Heart right ventricle (tissue), 16 donors: ENCODE results near the gene CDCP1. TPM values are rescaled to one million over a fixed set of nuclear protein-coding genes. Genes with fewer than 3 reads are reported as not detected.

Experiments used
- ATAC-seq, 8 donors: fragments of 200-7000 bp; cut with Tn5 transposase; one replicate each; pipeline ENCODE4 v1.9.1; 2020; ENCODE audit warnings: mild to moderate bottlenecking in 8 of 8, moderate library complexity in 8 of 8, moderate number of reproducible peaks in 1 of 8
- DNase-seq, 2 donors: peaks; one replicate each; pipeline ENCODE4 v3.0.0-alpha.2; 2020
- H3K27ac ChIP-seq, 10 donors: fragments of 200-600 bp; sonication (generic) in 2 of 10; one replicate each; pipeline versions ENCODE4 v1.5.0 to v1.8.0; 2020 to 2022; ENCODE audit warnings: mild to moderate bottlenecking in 3 of 10
- H3K27me3 ChIP-seq, 7 donors: fragments of 200-600 bp; one replicate each; pipeline ENCODE4 v1.8.0; 2021 to 2022; ENCODE audit warnings: mild to moderate bottlenecking in 2 of 7
- H3K36me3 ChIP-seq, 9 donors: fragments of 200-600 bp; sonication (generic) in 1 of 9; one replicate each; pipeline versions ENCODE4 v1.5.0 to v1.8.0; 2020 to 2022; ENCODE audit warnings: mild to moderate bottlenecking in 2 of 9
- H3K4me1 ChIP-seq, 9 donors: fragments of 200-600 bp; sonication (generic) in 1 of 9; one replicate each; pipeline versions ENCODE4 v1.5.0 to v1.8.0; 2020 to 2022; ENCODE audit warnings: mild to moderate bottlenecking in 4 of 9
- H3K4me3 ChIP-seq, 10 donors: fragments of 200-600 bp; sonication (generic) in 2 of 10; one replicate each; pipeline versions ENCODE4 v1.5.0 to v1.8.0; 2020 to 2022; ENCODE audit warnings: mild to moderate bottlenecking in 7 of 10, moderate library complexity in 2 of 10
- H3K9me3 ChIP-seq, 11 donors: fragments of 200-600 bp in 10 of 11; sonication (generic) in 2 of 11; one replicate each; pipeline versions ENCODE4 v1.5.0 to v1.8.0; 2013 to 2022; ENCODE audit warnings: mild to moderate bottlenecking in 2 of 11, control low read depth in 1 of 11, moderate library complexity in 1 of 11
- CTCF ChIP-seq, 9 donors: fragments of 200-600 bp; sonication (generic) in 2 of 9; IDR thresholded peaks; one replicate each; pipeline versions ENCODE4 v1.5.0 to v1.8.0; 2021 to 2022; ENCODE audit warnings: antibody characterized with exemption in 9 of 9, mild to moderate bottlenecking in 5 of 9, moderate library complexity in 1 of 9
- WGBS, 2 donors: extraction: QIAGEN DNeasy Blood & Tissue Kit; methylation state at CpG; one replicate each; pipeline ENCODE4 v1.1.7; 2013; ENCODE audit warnings: inconsistent platforms in 1 of 2; 5-methylcytosine and 5-hydroxymethylcytosine counted together
- intact Hi-C, 10 donors: fragments of 100-400 bp; cut with DNase I; formaldehyde crosslinking; loops; one replicate each; pipeline versions ENCODE4 v1.11.1 to v1.14.2; 2022
- polyA plus RNA-seq, 2 donors: library from polyadenylated mRNA; stranded (reverse); fragments of 200-250 nt; gene quantifications; one replicate each; pipeline ENCODE4 v1.2.3, GENCODE V29; 2013
- total RNA-seq, 10 donors: library from RNA; stranded (reverse); fragmentation: NEBNext Ultra II Directional in 3 of 10; extraction: Animal tissue kit (Norgen Biotek cat#: 25700) in 3 of 10; gene quantifications; one replicate each; pipeline versions ENCODE4 v1.2.1 to v1.2.4, GENCODE V29; 2021 to 2023
- donor health status: Arrhythmogenic right ventricular cardiomyopathy.
- donor health status: ischemic (EF 13 %, LVEDD 7.1; RV severe dilation, severe dysfunction).
- donor health status: healthy with polysubstance abuse.
- donor health status: DM: no; HTN: yes; CAD: no.
- donor health status: DM: no; HTN: no; CAD: no.
- donor health status: ischemic (EF 25% LVEDD 6.9; RV normal size, moderate dysfunction).
- donor health status: ischemic (EF 25% LVEDD 5.7; RV mildly dilated, moderate dysfunction).
- donor health status: healthy.
- donor health status: DM: yes; HTN: yes; CAD: no.
- donor health status: Ischemic cardiomyopathy.
- donor health status: ischemic (EF 35%, LVEDD 5.7; RV mildly dilated, moderate dysfunction).
- donor health status: nonischemic (EF 11% LVEDD 7.7; RV severe dilation, severe dysfunction).
- donor health status: DM: yes; HTN: yes; CAD: no.
- donor health status: PGD.
- donor health status: ischemic (EF 29% LVEDD 5.4; RV normal size, mild dysfunction).
- donor health status: nonischemic (EF 23%, LVEDD 6.1; RV moderate dilation, normal function).

The CDCP1 gene
- total and polyA plus RNA-seq, 12 donors: 0.15 to 2.8 (median 0.27) TPM

- peaks cover 0 to 84% (median 12%) of the 10 kb centered on the region in 9 donors for H3K4me1 ChIP-seq
- H3K4me3 ChIP-seq: no peak overlapping the region
- peak overlapping the region in 1 of 10 donors; percentile 88 for H3K27ac ChIP-seq
- no peak for TF ChIP-seq CTCF (IDR thresholded peaks at IDR 0.05)
- WGBS, 2 donors: 60 to 63% methylated on average over 4 of the region's 4 CpGs
- ATAC-seq (no peak), DNase-seq (no peak)
- no peaks in the 10 kb centered on the region for H3K27me3 ChIP-seq
- H3K9me3 ChIP-seq: no peaks in the 10 kb centered on the region
- intact Hi-C loops: no loop called here
- no peaks in the 10 kb centered on the region for H3K36me3 ChIP-seq
These were observed 85.8 kb downstream of the CDCP1 start for GRCh38 chr3:45060165-45060892.

DNA sequence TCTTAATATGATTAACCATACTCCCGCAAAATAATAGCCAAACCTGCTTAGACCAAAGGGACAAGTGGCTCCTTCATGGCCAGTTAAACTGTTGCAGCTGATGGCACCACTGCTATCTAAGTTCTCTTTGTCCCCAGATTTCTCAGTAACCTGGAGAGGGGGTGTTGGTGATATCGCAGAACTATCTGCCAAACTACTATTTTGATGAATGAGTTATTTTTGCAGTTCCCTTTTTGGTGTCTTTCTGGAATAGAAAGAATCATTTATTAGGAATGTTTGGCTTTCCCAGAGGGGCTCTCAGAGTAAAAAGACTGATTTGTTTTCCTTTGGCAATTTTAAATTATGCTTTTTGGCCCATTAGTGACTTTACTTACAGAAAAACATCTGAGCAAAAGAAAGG, 87.0 kb downstream of the CDCP1 start:
- no peaks in the 10 kb centered on the region for H3K36me3 ChIP-seq
- H3K4me1 ChIP-seq: peaks cover 0 to 84% (median 11%) of the 10 kb centered on the region in 9 donors
- H3K27ac ChIP-seq: peak overlapping the region in 1 of 10 donors; percentile 69
- H3K4me3 ChIP-seq: no peak overlapping the region
- WGBS, 2 donors: 71 to 82% methylated on average over 2 of the region's 2 CpGs
- no peak for TF ChIP-seq CTCF (IDR thresholded peaks at IDR 0.05)
- intact Hi-C loops: loop anchor here in 1 of 10 donors (10.0 kb wide), 1 partner anchor 436 kb away; no protein-coding TSS in a partner anchor
- ATAC-seq: no peak
- no peaks in the 10 kb centered on the region for H3K9me3 ChIP-seq
- no peaks in the 10 kb centered on the region for H3K27me3 ChIP-seq
- DNase-seq: no peak

DNA sequence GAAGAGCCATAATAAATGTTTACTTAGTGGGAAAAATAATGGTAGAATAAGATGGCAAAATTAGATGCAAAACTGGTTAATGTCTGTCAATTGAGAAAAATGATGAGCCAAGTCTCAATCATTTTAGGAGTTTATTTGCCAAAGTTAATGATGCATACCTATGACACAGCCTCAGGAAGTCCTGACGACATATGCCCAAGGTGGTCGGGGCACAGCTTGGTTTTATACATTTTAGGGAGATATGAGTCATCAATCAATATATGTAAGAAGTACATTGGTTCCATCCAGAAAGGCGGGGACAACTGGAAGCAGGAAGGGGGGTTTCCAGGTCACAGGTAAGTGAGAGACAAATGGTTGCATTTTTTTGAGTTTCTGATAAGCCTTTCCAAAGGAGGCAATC, 88.6 kb downstream of the CDCP1 start:
- no peak for TF ChIP-seq CTCF (IDR thresholded peaks at IDR 0.05)
- Histone ChIP-seq H3K36me3 (no peaks in the 10 kb centered on the region), H3K4me1 (peaks cover 0 to 75% (median 11%) of the 10 kb centered on the region in 9 donors), H3K4me3 (no peak overlapping the region), H3K27ac (peak overlapping the region; percentile 54 to 77 (median 68)), H3K27me3 (no peaks in the 10 kb centered on the region), H3K9me3 (no peaks in the 10 kb centered on the region)
- intact Hi-C loops: loop anchor here in 1 of 10 donors (10.0 kb wide), 1 partner anchor 437 kb away; no protein-coding TSS in a partner anchor
- DNase-seq (no peak), ATAC-seq (no peak)
- WGBS, 2 donors: 87 to 89% methylated on average over 3 of the region's 3 CpGs

DNA sequence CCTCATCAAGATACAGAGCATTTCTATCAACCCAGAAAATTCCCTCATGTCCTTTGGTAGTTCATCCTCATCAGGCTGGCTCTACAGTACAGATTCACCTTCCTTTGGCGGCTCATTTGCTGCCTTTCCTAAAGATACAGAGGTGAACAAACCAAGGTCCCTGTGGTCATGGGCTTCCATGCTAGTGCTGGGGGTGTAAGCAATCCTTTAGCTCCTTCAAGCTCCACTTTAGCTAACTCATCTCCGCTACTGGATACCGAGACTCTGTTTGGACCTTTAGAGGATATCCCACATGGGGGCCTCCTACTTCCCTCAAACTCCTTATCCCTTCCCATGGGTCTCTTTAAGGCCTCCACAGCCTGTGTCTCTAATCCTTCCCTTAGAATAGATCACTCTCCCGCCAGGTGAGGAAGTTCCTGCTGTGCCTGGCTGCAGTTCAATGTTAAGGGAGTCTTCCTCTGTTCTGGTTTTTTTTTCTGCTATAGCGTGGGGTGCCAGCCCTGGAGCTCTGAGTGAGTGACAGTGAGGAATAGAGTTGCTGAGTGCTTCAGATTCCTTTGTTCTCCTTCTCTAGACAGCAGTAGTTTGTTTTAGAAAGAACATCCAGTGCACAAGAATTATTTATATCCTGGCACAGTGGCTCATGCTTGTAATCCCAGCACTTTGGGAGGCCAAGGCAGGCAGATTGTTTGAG, 89.4 kb downstream of the CDCP1 start:
- Histone ChIP-seq H3K4me1 (peaks cover 0 to 67% (median 11%) of the 10 kb centered on the region in 9 donors), H3K36me3 (no peaks in the 10 kb centered on the region), H3K27me3 (no peaks in the 10 kb centered on the region), H3K4me3 (no peak overlapping the region), H3K9me3 (no peaks in the 10 kb centered on the region), H3K27ac (peak overlapping the region; percentile 54 to 77 (median 68))
- ATAC-seq (peak in 7 of 8 donors; percentile 73 to 95 (median 88)), DNase-seq (no peak)
- no peak for TF ChIP-seq CTCF (IDR thresholded peaks at IDR 0.05)
- 51 to 55% methylated on average over 5 of the region's 5 CpGs for WGBS, 2 donors
- intact Hi-C loops: loop anchor here in 1 of 10 donors (10.0 kb wide), 1 partner anchor 438 kb away; no protein-coding TSS in a partner anchor
